HepG2 (cell line): Measurements from ENCODE around the gene RITA1.

ENCODE experiments used
- NR2F1 ChIP-seq, 2 experiments: fragments of 450-650 bp in 1 of 2; formaldehyde crosslinking in 1 of 2; IDR thresholded peaks; 2 replicates each; pipeline versions ENCODE4 v1.5.0 to v1.6.1; 2016 to 2020; ENCODE audit warnings: mild to moderate bottlenecking in 1 of 2, missing compliant biosample characterization in 1 of 2, missing genetic modification reagents in 1 of 2, moderate library complexity in 1 of 2
- TF ChIP-seq, protein P1 (sequence below): sonication (generic); formaldehyde crosslinking; IDR thresholded peaks from 2 replicates; pipeline ENCODE4 v1.5.0; 2020; ENCODE audit warnings: mild to moderate bottlenecking, missing genetic modification reagents, moderate library complexity

GRCh38 chr12:113230315-113231234, 45.1 kb downstream of the RITA1 start:
- TF ChIP-seq, protein P1, sequence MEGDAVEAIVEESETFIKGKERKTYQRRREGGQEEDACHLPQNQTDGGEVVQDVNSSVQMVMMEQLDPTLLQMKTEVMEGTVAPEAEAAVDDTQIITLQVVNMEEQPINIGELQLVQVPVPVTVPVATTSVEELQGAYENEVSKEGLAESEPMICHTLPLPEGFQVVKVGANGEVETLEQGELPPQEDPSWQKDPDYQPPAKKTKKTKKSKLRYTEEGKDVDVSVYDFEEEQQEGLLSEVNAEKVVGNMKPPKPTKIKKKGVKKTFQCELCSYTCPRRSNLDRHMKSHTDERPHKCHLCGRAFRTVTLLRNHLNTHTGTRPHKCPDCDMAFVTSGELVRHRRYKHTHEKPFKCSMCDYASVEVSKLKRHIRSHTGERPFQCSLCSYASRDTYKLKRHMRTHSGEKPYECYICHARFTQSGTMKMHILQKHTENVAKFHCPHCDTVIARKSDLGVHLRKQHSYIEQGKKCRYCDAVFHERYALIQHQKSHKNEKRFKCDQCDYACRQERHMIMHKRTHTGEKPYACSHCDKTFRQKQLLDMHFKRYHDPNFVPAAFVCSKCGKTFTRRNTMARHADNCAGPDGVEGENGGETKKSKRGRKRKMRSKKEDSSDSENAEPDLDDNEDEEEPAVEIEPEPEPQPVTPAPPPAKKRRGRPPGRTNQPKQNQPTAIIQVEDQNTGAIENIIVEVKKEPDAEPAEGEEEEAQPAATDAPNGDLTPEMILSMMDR (CRISPR knock-in tag) = no peak
- peak in 1 of 2 experiments; percentile 61; a peak in 2 of 4 replicates for TF ChIP-seq NR2F1 (CRISPR knock-in tag; IDR thresholded peaks at IDR 0.05)
